Ascending aorta (tissue), 2 donors: Measurements from ENCODE around the gene UGDH. TPM values are rescaled to one million over a fixed set of nuclear protein-coding genes. Genes with fewer than 3 reads are reported as not detected.
"Not testable (repeated sequence)": the region's sequence is repeated elsewhere in the genome, so short reads cannot be mapped to it uniquely, and the experiment has no call there.

Source experiments
- DNase-seq, 2 donors: peaks; one replicate each; pipeline ENCODE4 v3.0.0-alpha.2; 2019; ENCODE audit warnings: low spot score in 2 of 2
- H3K27ac ChIP-seq, 2 donors: fragments of 200-600 bp; sonication (generic); one replicate each; pipeline ENCODE4 v1.5.1; 2016 to 2017; ENCODE audit warnings: mild to moderate bottlenecking in 1 of 2
- H3K27me3 ChIP-seq: fragments of 200-600 bp; sonication (generic); one replicate; pipeline ENCODE4 v1.5.1; 2017
- H3K36me3 ChIP-seq, 2 donors: fragments of 200-600 bp; sonication (generic); one replicate each; pipeline ENCODE4 v1.5.1; 2016
- H3K4me1 ChIP-seq, 2 donors: fragments of 200-600 bp; sonication (generic); one replicate each; pipeline ENCODE4 v1.5.1; 2016 to 2017; ENCODE audit warnings: mild to moderate bottlenecking in 1 of 2
- H3K4me3 ChIP-seq, 2 donors: fragments of 200-600 bp; sonication (generic); one replicate each; pipeline ENCODE4 v1.5.1; 2016 to 2017; ENCODE audit warnings: mild to moderate bottlenecking in 1 of 2
- H3K9me3 ChIP-seq, 2 donors: fragments of 200-600 bp; sonication (generic); one replicate each; pipeline ENCODE4 v1.5.1; 2016
- intact Hi-C: fragments of 100-400 bp; cut with DNase I; formaldehyde crosslinking; loops from one replicate; pipeline ENCODE4 v1.15.1; 2023
- total RNA-seq: library from RNA; depleted of rRNA; stranded (reverse); fragments of >200 nt; gene quantifications from one replicate; pipeline ENCODE4 v1.1.0, GENCODE V29; 2016
- TF ChIP-seq, protein P1 (sequence below), 3 experiments: fragments of 200-600 bp in 2 of 3; fragments of 450-650 bp in 1 of 3; sonication (generic) in 2 of 3; IDR thresholded peaks; one replicate each; pipeline ENCODE4 v1.5.1; 2016 to 2019; ENCODE audit warnings: antibody characterized with exemption in 3 of 3, mild to moderate bottlenecking in 1 of 3, moderate library complexity in 1 of 3

UGDH gene
- total RNA-seq, 1 donor from 2014 or later: 81.1 TPM

DNA sequence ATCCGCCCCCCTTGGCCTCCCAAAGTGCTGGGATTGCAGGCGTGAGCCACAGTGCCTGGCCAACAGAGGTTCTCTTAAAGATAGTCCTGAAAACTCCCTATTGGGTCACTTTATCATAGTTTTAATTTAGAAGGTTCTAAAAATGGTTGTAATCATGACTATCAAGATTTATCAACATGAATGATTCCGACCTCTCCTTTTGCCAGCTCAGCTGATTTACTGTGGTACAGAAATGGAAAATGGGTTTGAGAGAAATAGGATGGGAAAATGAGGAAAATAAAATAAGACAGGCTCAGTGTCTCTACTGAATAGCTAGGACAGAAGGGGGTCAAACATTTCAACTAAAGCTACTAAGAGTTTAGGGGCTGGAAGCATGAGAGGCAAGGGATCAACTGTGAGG lies 28.2 kb upstream of the UGDH start:
- no peak overlapping the region for H3K4me3 ChIP-seq
- H3K9me3 ChIP-seq: no peaks in the 10 kb centered on the region
- H3K4me1 ChIP-seq: no peaks in the 10 kb centered on the region
- no peaks in the 10 kb centered on the region for H3K27me3 ChIP-seq
- no peak for DNase-seq
- intact Hi-C loops: no loop called here
- peaks cover 26% of the 10 kb centered on the region in 2 donors for H3K36me3 ChIP-seq
- no peak overlapping the region for H3K27ac ChIP-seq
- TF ChIP-seq, protein P1, sequence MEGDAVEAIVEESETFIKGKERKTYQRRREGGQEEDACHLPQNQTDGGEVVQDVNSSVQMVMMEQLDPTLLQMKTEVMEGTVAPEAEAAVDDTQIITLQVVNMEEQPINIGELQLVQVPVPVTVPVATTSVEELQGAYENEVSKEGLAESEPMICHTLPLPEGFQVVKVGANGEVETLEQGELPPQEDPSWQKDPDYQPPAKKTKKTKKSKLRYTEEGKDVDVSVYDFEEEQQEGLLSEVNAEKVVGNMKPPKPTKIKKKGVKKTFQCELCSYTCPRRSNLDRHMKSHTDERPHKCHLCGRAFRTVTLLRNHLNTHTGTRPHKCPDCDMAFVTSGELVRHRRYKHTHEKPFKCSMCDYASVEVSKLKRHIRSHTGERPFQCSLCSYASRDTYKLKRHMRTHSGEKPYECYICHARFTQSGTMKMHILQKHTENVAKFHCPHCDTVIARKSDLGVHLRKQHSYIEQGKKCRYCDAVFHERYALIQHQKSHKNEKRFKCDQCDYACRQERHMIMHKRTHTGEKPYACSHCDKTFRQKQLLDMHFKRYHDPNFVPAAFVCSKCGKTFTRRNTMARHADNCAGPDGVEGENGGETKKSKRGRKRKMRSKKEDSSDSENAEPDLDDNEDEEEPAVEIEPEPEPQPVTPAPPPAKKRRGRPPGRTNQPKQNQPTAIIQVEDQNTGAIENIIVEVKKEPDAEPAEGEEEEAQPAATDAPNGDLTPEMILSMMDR (IDR thresholded peaks at IDR 0.05): no peak

DNA sequence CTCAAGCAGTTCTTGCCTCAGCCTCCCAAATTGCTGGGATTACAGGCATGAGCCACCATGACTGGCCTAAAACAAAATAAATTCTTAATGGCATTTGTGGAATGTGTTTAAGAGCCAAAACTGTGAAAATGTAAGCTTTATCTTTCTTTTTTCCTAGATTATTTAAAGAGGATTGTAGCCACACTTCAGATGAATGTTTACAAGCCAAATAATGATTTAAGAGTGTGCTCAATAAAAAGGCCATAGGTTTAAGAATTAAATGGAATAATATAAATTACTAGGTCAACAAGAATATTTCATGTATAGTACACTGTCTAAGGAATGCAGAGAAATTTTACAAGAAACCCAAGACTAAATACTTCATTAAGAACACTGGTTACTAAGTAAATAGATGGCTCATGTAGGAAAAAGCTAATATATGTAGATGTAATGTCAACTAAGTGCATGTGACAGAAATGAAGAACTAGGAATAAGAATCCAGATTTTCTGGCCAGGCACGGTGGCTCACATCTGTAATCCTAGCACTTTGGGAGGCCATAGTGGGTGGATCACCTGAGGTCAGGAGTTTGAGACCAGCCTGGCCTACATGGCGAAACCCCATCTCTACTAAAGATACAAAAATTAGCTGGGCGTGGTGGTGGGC lies 21.3 kb upstream of the UGDH start:
- peak overlapping the region; percentile 22 to 48 for H3K27ac ChIP-seq

DNA sequence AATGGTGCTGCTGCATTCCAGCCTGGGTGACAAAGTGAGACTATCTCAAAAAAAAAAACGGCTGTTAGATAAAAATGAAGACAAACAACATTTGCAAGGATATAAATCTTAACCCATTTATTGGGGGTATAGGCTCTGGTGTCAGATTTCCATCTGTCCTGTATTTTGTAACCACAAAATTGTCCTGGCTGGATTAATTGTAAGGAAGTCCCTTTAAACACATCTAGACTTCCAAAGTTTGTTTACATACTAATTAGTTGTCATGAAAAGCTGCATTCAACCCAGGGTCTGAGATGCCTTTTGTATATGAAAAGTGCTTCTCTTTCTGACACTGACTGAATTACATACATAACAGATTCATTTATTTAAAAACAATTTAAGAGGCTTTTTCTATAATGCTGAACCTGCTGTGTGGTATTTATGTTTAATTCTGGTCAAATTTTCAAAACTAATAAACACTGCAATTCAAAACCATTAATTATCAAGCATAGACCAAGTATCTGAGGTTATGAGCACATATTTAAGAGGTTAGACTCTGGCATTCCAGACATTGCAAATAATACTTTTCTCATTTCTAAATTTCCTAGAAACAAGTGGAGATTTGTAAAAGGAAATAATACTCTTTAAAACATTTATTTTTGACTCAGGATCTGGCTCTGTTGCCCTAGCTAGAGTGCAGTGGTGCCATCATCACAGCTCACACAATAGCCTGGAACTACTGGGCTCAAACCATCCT lies 17.5 kb upstream of the UGDH start:
- H3K4me1 ChIP-seq: peaks cover 0 to 2% of the 10 kb centered on the region in 2 donors

More for the DNA sequence above, 21.3 kb upstream of the UGDH start:
- intact Hi-C loops: no loop called here
- Histone ChIP-seq H3K9me3 (no peaks in the 10 kb centered on the region), H3K36me3 (peaks cover 9 to 19% of the 10 kb centered on the region in 2 donors), H3K4me1 (peaks cover 0 to 2% of the 10 kb centered on the region in 2 donors), H3K27me3 (no peaks in the 10 kb centered on the region), H3K4me3 (no peak overlapping the region)
- TF ChIP-seq, protein P1 (IDR thresholded peaks at IDR 0.05): no peak
- no peak for DNase-seq

DNA sequence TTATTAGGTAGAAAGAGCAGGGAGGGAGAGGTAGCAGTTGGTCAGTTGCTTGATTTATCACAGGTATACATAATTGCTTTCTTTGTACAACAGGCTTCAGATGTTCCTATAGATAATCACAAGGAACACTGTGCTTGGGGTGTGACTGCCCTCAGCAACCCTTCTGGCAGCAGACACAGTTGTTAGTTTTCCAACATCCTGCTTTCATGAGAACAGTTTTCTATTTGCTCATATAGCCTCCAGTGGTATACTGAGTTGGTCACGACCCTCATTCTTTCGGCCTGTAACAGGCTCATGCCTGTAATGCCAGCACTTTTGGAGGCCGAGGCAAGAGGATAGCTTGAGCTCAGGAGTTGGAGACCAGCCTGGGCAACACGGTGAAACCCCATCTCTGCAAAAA lies 16.8 kb upstream of the UGDH start:
- H3K9me3 ChIP-seq, H3K4me3 ChIP-seq, H3K27ac ChIP-seq, DNase-seq, intact Hi-C loops, H3K4me1 ChIP-seq, H3K27me3 ChIP-seq: not testable (repeated sequence)
- H3K36me3 ChIP-seq: peaks cover 0 to 14% of the 10 kb centered on the region in 2 donors

More for the DNA sequence above, 17.5 kb upstream of the UGDH start:
- Histone ChIP-seq H3K36me3 (peaks cover 0 to 14% of the 10 kb centered on the region in 2 donors), H3K27me3 (no peaks in the 10 kb centered on the region), H3K9me3 (no peaks in the 10 kb centered on the region), H3K4me3 (no peak overlapping the region), H3K27ac (no peak overlapping the region)
- TF ChIP-seq, protein P1 (IDR thresholded peaks at IDR 0.05): no peak
- no peak for DNase-seq
- intact Hi-C loops: no loop called here

DNA sequence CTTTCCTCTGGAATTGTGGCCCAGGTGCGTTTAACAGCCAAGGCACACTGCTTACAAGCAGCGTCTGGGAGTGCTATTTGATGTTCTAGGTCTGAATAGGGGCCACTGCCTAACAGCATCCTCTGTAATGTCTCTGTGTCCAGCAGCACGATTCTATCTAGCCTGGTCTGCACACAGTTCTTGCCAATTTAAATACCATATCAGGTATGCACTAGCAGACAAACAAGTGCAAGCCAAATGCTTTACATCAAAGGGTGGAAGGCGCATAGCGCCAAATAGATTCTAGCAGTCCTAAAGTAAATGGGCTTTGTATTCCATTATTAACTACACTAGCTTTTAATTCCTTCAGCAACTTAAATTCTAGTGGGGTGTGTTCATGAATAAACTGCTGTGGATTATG lies 15.8 kb upstream of the UGDH start:
- Histone ChIP-seq H3K27ac (no peak overlapping the region), H3K27me3 (no peaks in the 10 kb centered on the region), H3K9me3 (no peaks in the 10 kb centered on the region), H3K4me3 (no peak overlapping the region), H3K36me3 (peaks cover 0 to 14% of the 10 kb centered on the region in 2 donors), H3K4me1 (peaks cover 0 to 2% of the 10 kb centered on the region in 2 donors)
- no peak for DNase-seq
- intact Hi-C loops: no loop called here
- TF ChIP-seq, protein P1 (IDR thresholded peaks at IDR 0.05): no peak

DNA sequence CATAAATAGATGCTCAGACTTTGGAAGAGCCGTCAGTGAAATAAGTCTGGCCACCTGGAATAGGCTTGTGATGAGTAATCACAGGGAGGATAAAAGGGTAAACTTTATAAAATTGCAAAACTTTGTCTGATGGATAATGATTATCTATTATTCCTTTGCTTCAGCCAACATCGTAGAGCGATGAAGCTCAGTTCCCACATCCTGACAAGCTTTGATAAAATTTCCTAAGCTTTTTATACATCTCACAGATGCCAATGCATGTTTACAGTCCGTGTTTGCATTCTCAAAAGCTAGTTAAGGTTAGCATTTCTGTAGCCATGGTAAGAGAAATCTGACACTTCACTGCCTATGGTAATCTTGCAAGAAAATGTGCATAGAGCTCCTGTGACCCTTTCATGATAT lies 15.4 kb upstream of the UGDH start:
- no peak for DNase-seq
- H3K4me1 ChIP-seq: peaks cover 0 to 2% of the 10 kb centered on the region in 2 donors
- TF ChIP-seq, protein P1 (IDR thresholded peaks at IDR 0.05): no peak
- H3K4me3 ChIP-seq: no peak overlapping the region
- no peak overlapping the region for H3K27ac ChIP-seq
- no peaks in the 10 kb centered on the region for H3K27me3 ChIP-seq
- no peaks in the 10 kb centered on the region for H3K9me3 ChIP-seq
- intact Hi-C loops: no loop called here
- H3K36me3 ChIP-seq: peaks cover 0 to 14% of the 10 kb centered on the region in 2 donors
